ENCODE measurements around the gene EDN3.

EDN3 gene, protein sequence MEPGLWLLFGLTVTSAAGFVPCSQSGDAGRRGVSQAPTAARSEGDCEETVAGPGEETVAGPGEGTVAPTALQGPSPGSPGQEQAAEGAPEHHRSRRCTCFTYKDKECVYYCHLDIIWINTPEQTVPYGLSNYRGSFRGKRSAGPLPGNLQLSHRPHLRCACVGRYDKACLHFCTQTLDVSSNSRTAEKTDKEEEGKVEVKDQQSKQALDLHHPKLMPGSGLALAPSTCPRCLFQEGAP

DNA sequence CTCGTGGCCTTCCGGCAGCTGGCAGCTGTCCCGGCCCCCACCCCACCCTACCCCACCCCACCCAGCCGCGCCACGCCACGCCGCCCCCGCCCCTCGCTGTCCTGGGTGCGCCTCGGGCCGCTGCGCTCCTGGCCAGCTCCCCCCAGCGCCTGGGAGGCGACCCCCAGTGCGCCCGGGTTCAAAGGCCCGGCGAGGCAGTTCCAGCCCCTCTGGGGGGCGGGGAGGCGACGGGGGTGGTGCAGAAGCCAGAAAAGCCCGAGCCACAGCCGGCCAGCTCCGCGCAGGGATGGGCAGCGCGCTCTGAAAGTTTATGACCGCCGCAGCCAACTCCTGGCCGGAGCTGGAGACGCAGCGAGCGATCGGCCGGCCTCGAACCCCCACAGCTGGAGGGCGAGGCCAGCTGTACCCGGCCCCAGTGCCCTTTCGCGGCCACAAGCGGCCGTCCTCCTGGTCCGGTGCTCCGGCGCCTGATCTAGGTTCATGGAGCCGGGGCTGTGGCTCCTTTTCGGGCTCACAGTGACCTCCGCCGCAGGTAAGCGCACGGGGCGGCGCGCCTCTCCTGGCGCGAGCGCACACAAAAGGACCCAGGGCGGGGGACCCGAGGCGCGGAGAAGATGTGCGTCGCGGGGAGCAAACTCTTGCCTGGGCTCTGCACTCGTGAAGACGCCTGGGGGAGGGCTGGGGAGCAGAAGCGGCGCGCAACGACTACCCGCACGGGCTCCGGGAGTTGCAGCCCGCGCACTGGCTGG is at the start of gene EDN3:
TSS of gene EDN3 (plus strand) at position 279 of the 749 bp plus-strand sequence. CDS start at position 481, 202 bp downstream.
- no peak for DNase-seq

DNA sequence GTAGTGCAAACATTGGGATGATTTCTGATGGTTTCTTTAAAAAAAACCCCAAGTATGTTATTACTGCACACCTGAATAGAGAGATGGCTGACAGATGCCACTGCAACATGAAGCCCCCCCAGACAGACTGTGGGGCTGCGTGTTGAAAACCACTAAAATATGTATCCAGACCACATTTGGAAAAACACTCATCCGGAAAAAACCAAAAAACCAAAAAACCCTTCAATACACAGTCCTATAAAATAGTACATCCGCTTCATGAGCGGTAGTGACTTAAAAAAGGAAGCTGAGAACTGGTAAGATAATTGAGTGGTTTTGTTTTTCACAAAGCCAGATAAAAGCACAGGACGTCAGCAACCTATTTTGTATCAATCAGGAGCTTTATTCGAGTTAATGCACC is 47.1 kb upstream of the EDN3 start:
- no peak for DNase-seq

DNA sequence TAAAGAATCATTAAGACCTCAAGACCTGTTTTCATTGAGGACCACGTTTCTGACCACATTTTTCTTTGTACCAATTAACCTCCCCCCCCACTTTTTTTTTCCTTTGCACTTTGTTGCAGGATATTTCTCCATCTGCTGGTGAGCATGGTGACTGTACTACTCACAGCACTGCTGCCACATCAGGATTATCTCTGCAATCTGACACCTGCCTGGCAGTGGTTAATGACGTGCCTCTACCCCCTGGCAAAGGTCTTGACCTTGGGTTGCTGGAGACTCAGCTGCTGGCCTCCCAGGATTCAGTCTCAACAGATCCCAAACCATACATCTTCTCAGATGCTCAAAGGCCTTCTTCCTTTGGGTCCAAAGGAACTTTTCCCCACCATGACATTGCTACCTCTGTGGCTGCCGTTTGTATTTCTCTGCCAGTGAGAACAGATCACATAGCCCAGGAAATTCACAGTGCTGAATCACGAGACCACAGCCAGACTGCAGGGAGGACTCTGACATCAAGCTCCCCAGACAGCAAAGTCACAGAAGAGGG is 46.6 kb upstream of the EDN3 start:
- DNase-seq, result peak; percentile 19 to 36

DNA sequence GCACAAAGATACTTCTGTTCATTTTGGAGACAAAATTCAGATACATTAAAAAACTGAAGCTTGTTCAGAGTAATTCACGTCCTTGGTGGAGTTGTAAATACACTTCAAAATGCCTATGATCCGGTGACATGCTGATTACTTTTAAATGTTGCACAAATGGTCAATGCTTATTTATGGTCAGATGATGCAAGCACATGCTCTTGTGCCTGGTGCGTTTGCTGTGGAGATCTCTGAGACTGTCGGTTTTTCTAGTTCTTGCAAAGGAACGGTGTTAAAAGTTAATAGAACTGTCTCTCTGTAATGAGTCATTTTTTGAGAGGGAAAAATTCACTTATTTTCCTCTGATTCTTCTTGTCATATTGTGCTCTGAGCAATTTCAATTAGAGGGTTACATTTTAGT is 45.2 kb upstream of the EDN3 start:
- DNase-seq, result no peak

DNA sequence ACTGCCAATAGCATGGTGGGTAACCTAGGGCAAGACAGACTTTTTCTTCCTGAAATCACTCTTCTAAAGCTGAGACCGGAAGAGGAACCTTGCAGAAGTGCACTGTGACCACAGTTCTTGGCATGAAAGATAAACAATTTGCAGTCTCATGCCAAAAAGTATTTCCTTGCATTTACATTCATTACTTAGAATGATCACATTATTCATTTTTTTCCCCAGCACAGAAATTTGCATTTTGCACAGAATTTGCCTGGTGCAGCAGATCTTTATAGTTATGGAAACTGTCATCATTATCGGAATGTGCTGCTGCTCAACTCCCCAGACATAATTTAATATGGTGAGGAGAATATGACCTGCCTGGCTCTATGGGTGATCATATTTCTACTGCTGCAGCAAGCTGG is 42.2 kb upstream of the EDN3 start:
- DNase-seq, result no peak

DNA sequence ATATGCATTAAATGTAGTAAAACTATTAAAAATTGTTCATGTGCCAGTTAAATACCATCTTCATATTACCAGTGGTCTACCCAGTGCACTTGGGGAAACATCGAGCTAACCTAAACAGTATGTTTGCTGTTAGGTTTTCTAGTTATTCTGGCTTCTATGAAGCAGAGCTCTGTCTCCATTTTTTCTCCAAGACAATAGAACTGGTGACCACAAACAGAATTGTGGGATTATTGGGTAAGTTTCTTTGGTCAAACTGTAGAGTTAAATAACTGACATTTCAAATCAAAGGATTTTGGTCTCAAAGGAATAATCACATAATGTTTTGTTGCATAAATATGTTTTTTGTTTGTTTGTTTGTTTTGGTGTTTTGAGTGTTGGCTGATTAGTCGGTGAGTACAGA is 40.5 kb upstream of the EDN3 start:
- DNase-seq, result no peak

DNA sequence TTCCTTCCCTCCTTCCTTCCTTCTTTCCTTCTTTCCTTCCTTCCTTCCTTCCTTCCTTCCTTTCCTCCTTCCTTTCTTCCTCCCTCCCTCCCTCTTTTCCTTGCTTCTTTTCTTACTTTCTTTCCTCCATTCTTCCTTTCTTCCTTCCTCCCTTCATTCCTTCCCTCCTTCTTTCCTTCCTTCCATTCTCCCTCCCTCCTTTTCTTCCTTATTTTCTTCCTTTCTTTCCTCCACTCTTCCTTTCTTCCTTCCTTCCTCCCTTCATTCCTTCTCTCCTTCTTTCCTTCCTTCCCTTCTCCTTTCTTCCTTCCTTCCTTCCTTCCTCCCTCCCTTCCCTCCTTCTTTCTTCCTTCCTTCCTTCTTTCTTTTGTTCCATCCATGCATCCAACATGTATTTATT is 35.1 kb upstream of the EDN3 start:
- no peak for DNase-seq

DNA sequence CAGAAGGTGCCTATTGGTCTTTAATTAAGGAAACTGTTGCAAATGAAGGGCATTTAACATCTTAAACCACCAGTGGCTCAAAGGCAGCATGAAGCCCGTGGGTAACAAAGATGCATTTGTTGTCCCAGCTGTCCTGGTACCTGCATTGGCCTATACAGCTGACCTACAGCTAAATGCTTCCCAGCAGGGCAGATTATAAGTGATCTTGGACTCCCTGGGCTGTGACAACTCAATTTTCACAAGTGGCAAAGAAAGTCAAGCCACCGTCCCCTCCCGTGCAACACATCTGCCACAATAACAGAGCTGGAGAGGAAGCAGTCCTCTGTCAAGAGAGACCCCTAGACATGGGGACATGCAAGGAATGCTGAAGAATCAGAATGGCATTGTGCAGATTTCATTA is 31.5 kb upstream of the EDN3 start:
- DNase-seq, result no peak

DNA sequence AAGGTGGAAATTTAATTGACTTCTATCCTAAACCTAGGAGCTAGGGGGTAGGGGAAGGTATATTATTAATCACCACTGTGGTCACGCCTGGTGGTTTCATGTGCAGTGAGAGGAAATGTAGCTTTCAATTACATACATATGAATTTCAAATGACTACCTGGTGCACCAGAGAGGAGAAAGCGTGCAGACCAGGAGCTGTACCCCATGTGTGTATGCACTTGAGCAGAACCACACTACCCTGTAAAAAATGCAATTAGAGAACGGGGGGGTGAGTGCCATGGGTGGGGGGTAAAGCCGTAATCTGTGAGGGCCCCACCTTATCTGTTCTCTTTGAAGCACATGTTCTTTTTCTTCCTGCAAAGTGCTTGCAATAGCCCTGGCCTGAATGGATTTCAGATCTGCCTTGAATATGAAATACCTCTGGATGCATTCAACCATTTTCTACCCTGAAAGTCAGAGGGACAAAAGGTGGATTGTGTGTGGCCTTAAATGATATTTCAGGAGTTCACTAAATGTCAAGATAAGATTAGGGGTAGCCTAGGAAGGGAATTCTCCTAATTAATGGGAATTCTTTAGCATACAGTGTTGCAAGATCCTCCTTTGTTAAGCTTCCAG is 30.9 kb upstream of the EDN3 start:
- peak in 1 of 2 experiments; percentile 9 for DNase-seq

DNA sequence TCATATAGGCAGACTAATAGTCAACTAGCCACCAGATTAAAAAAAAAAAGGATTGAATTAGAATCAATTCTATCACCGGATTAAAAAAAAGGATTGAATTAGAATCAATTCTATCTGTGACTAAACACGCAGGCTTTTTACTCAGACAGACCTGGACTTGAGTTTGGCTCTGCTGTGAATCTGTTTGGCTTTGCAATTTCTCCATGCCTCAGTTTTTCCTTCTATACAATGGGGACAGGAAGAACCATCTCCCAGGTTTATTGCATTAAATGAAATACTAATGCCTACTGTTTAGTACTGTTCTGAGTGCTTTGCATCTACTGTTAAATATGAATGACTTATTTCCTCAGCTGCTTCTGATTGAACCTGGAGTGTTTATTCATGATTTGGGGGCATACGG is 30.0 kb upstream of the EDN3 start:
- no peak for DNase-seq

DNA sequence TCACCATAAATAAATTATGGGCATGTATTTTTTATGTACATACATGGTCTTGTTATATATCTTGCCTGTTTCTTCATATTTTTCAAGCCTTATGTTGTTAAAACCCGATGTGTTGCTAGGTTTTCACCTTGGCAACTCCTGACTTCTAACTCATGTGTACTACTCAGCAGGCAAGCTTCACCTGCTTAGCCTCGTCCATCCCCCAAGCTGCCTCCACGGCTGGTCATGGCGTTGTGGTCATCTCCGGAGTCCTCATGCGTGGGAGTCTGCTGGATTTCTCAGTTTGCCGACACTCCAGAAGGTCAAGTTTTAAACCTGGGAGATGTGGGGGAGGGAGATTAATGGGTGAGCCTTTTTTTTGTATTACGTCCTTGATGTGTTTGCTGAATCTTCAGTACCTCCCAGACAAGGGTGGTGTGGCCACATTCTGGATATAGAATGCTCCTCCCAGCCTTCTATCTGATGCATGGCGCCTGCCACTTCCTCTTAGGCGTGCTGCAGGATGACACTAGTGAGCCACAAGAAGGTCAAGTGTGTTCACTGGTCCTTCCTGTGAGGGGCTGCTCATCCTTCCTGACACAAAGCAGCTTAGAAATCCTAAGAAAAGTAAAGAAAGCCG is 26.6 kb upstream of the EDN3 start:
- peak in 1 of 2 experiments; percentile 5 for DNase-seq

DNA sequence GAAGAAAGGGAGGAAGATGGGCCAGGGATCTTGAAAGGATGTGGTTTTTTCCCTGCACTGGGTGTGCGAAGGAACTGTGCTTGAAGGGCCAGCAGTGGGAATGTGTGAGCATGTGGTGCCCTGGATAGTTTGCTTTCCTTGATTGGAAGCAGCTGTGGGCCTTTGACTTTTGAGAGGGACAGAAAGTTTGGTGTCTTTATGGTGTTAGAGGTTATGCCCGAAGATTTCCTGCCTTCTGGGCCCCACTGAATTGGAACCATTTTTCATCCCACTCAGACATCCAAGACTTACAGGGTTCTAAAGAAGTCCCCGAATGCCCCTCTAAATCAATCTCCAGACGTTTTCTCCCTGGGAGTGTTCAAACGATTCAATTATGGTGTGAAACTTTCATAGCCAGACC is 23.5 kb upstream of the EDN3 start:
- no peak for DNase-seq

DNA sequence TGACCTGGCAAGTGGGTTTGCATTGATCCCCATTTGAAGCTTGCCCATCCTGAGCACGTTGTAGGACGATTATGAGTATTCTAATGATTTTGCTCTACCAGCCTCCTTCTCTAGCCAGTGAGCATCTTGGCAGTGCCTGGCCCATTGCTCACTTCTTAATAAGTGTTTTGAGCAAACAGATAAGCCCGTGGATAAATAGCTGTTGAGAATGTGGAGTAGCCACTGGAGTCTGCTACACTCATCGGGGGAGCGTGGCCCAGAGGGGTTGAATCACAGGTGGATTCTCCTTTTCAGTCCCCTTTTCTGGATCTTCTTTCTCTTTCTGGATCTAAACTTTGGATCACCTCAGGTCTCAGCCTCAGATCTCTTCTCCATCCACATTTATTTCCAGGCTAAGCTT is 15.9 kb upstream of the EDN3 start:
- no peak for DNase-seq

DNA sequence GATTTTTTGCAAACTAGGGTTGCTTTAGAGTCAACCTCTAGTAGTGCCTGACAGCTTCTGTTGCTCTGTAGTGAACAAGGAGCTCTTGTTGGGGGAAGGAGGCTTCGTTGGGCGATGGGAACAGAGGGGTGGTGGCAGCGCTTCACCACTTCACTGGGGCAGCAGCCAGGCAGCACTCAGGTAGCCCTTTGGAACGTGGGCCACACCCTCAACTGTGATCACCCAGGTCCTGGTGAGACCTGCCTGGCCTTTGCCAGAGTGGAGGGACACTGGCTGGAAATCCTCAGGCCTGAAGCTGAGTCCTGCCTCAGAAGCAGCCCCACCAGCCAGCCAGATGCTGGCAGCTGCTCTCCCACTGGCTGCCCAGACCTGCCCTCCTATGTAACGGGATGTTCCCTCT is 10.4 kb upstream of the EDN3 start:
- DNase-seq, result no peak

DNA sequence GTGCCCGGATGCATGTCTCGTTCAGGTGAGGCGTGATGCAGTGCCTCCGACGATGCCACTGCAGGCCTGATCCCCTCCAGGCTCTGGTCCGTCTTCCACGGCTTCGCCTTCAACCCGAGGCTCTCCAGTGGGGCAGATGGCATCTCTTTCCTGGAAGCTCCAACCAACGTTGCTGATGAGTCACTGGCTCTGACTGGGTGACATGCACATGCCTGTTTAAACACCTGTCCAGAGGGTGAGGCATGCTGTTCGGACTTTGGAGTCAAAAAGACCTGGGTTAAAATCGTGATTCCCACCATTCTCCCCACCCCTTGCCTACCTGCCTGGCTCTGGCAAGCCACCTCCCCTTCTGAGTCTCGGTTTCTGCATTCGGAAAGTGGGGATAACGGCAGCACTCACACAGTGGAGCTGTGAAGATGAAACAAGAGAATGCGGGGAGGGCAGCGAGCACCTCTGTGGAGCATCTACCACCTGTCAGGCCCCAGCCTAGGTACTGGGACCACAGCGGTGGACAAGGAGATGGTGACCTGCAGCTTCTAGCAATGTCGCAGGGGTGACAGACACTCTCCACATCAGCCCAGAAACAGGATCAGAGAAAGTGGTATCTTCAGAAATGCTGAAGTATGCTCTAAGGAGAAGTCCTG is 8.5 kb upstream of the EDN3 start:
- DNase-seq, result no peak

DNA sequence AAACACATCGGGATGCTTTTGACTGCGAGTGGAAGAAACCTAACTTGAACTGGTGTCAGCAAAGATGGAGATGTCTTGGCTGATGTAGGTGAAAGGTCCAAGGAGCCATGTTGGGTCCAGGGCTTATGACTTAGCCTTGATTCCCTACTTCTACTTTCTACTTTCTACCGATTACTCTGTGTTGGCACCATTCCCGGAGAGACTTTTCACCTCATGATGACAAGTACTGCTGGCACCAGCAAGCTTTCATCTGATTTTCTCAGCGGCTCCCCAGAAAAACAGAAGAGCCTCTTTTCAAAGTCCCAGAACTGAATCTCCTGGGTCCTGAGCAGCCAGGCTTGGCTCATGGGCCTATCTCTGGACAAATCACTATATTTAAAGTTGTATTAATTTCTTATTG is 4.9 kb upstream of the EDN3 start:
- no peak for DNase-seq

DNA sequence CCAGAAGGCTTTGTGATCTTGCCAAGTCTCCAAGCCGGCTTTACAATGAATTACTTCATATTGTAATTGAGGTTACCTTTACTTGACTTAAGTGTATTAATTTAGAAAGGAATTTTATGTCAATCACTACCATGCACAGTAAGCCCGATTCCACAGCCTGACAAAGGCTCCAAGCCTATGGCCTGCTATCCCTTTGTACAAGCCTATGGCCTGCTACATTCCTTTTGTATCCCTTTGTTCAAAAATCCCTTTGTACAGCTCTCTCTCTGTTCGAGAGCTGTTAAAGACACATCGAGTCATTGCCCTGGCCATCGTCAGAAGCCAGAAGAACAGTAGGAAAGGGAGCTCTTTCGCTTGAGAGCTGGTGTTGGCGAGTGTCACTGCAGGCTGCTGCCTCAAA is 2.7 kb upstream of the EDN3 start:
- DNase-seq, result no peak

DNA sequence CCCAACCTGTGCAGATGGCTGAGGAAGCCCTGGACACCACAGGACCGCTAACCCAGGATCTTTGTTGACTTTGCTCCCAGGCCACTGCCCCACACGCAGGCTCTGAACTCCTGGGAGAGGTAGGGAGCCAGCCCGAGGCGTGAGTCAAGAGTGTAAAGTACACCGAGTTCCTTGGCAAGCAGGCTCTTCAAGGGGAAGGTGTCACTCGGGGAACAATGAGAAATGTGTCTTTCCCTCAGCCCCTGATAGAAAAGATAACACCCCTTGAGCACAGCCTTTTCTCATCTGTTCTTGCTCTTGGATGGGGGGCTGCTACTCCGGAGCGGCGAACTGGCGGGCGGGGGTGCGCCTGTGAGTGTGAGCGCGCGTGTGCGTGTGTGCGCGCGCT is 472 bp upstream of the EDN3 start:
- DNase-seq, result no peak

DNA sequence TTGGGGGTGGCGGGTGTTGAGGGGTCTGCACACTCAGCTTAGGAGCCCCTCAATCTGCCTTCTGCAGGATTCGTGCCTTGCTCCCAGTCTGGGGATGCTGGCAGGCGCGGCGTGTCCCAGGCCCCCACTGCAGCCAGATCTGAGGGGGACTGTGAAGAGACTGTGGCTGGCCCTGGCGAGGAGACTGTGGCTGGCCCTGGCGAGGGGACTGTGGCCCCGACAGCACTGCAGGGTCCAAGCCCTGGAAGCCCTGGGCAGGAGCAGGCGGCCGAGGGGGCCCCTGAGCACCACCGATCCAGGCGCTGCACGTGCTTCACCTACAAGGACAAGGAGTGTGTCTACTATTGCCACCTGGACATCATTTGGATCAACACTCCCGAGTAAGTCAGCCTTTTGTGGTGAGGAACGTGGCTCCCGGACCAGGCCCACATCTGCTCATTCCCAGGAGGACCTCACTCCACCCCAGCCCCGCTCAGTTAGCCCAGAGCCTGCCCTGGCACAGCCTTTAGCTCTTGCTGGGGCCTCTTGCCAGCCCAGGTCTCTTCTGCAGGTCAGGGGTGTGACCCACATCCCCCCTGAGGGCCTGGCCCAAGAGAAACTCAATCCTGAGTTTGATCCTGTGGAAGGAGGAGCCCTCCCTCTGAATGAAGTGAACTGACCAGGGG is 1.1 kb downstream of the EDN3 start:
- no peak for DNase-seq

DNA sequence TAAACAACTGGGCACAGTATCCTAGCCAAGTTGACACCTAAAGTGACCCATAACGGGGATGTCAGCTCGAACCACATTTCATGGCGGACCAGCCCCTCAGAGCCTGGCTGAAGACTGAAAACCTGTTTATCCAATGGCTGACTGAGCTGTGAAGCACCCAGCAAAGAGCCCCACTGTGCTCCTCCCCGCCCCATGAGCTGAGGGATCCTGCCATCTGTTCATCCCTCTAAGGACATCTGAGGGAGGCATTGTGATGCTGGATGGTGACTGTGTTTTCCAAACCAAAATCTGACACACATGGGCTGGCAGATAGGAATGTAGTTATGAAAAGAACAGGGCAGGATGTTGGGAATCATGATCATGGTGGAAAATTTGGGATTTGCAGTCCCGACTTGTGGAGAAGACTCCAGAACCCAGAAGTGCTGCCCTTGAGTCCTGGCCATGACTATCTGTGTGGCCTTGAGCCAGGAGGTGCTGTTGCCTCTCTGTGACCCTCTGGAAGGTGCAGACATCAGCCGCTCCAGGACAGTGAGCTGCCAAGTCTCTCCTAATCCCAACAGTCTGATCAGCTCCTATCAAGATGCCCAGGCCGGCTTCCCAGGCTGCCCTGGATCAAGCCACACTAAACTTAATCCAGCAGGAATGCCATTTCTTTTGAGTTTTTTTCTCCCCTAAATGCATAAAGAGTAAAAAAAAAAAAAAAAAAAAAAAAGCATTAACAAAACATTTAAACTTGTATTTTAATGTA is 5.7 kb downstream of the EDN3 start:
- DNase-seq, result no peak

DNA sequence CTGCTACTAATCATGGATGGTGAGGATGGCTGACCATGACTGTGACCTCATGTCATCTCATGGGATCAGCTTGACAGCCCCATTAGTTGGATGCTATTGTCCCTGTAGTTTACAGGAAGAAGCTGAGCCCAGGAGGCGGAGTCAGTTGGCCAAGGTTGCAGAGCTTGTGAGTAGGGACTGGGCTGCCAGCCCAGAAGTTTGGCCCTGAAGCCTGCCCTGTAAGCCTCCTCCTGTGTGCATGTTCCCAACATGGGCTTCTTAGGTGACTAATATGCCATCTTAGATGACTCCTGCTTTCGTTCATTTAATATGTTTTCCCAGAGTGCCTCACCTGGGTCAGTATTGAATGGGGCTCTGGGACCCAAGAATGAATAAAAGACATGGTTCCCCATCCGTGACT is 6.9 kb downstream of the EDN3 start:
- no peak for DNase-seq

Data from activated CD4-positive, alpha-beta T cell treated with anti-CD3 and anti-CD28 coated beads, Interleukin-2, amount 50 U/mL, for 48 hours (primary cell).